TTC549 (cell line): ENCODE results near the gene MRPL52.
"Not testable (repeated sequence)": the region's sequence is repeated elsewhere in the genome, so short reads cannot be mapped to it uniquely, and the experiment has no call there.

ENCODE experiments used
- FAIRE-seq: peaks from 2 replicates; lab custom pipeline; 2012; peaks lifted over from hg19 to GRCh38; lab: Jason Lieb, UNC

The MRPL52 gene

GRCh38 chr14:22829661-22830442 is at the start of gene MRPL52:
TSS of gene MRPL52 (plus strand) at chr14:22829887. CDS start at chr14:22829913, 26 bp downstream.
- FAIRE-seq: no peak

GRCh38 chr14:22780105-22780679 is 49.5 kb upstream of the MRPL52 start:
- FAIRE-seq: no peak

GRCh38 chr14:22780941-22781300 is 48.8 kb upstream of the MRPL52 start:
- no peak for FAIRE-seq

GRCh38 chr14:22781301-22781991 is 48.2 kb upstream of the MRPL52 start:
- FAIRE-seq: no peak

- FAIRE-seq: no peak
These were observed 43.0 kb upstream of the MRPL52 start for GRCh38 chr14:22786685-22787084.

- FAIRE-seq: no peak
These were observed 38.4 kb upstream of the MRPL52 start for GRCh38 chr14:22791301-22791700.

GRCh38 chr14:22792158-22792557 is 37.5 kb upstream of the MRPL52 start:
- FAIRE-seq: no peak

- not testable (repeated sequence) for FAIRE-seq
These were observed 36.1 kb upstream of the MRPL52 start for GRCh38 chr14:22793550-22793949.

GRCh38 chr14:22793976-22794375 is 35.7 kb upstream of the MRPL52 start:
- FAIRE-seq: no peak

GRCh38 chr14:22794551-22794951 is 35.1 kb upstream of the MRPL52 start:
- no peak for FAIRE-seq

- no peak for FAIRE-seq
These were observed 33.5 kb upstream of the MRPL52 start for GRCh38 chr14:22796087-22796707.

- FAIRE-seq: no peak
These were observed 32.4 kb upstream of the MRPL52 start for GRCh38 chr14:22797017-22797917.

- FAIRE-seq: no peak
These were observed 31.2 kb upstream of the MRPL52 start for GRCh38 chr14:22798528-22798927.

- no peak for FAIRE-seq
These were observed 29.3 kb upstream of the MRPL52 start for GRCh38 chr14:22800346-22800745.

- no peak for FAIRE-seq
These were observed 28.0 kb upstream of the MRPL52 start for GRCh38 chr14:22801716-22802115.

GRCh38 chr14:22802860-22803686 is 26.6 kb upstream of the MRPL52 start:
- no peak for FAIRE-seq

- FAIRE-seq: no peak
These were observed 26.1 kb upstream of the MRPL52 start for GRCh38 chr14:22803687-22803974.

GRCh38 chr14:22805235-22805634 is 24.5 kb upstream of the MRPL52 start:
- not testable (repeated sequence) for FAIRE-seq

- no peak for FAIRE-seq
These were observed 22.1 kb upstream of the MRPL52 start for GRCh38 chr14:22807432-22808087.

GRCh38 chr14:22808388-22809209 is 21.1 kb upstream of the MRPL52 start:
- FAIRE-seq: no peak
